Activated CD4-positive, alpha-beta T cell treated with anti-CD3 and anti-CD28 coated beads, Interleukin-2, Interleukin-6, amounts not matched to agents 100 ng/mL and 50 ng/mL, durations not matched to agents 16 hours and 8 hours (primary cell): ENCODE results near the gene TMEM94.
A peak's percentile ranks its signal among the peaks of the same experiment; 100 is the strongest.

Source experiments
- DNase-seq: peaks from one replicate; pipeline ENCODE4 v3.0.0-alpha.2; 2020

Gene TMEM94

DNA sequence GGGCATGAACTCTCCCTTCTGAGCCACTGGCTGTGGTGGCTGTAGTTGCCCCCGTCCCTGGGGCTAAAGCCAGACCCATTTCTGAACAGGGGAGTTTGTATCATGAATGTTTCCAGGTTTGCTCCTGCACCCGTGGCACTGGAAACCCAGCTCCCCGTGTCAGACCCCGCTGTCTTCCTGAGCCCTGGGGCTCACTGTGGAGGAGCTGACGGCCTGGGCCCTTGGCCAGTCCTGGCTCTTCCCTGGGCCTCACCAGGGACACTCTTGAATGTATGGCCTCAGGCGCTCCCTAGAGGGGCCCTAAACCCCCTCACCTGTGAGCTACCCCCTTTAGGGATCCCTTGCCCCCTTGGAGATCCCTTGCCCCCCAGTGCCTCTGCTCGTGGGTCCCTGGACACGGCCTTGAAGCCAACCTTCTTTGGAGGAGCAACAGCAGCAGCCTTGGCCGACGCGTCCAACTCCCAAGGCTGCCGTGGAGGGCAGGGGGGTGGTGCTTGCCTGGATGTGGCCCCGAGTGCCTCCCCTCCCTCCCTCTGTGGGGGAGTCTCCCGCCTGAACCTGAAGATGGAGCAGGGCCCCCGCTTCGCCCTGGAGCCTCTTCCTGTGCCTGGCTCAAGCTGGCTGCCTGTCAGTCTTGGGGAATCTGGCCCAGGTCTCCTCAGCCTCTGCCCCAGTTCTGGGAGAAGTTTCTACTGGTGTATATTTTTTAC is 43.0 kb downstream of the TMEM94 start:
- no peak for DNase-seq

GRCh38 chr17:75500419-75501216 is 44.2 kb downstream of the TMEM94 start:
- DNase-seq = no peak

- DNase-seq = no peak
Observed at GRCh38 chr17:75501378-75502071, 45.1 kb downstream of the TMEM94 start.

- no peak for DNase-seq
Observed at GRCh38 chr17:75502072-75502720, 45.8 kb downstream of the TMEM94 start.

GRCh38 chr17:75502721-75503329 is 46.4 kb downstream of the TMEM94 start:
- no peak for DNase-seq

DNA sequence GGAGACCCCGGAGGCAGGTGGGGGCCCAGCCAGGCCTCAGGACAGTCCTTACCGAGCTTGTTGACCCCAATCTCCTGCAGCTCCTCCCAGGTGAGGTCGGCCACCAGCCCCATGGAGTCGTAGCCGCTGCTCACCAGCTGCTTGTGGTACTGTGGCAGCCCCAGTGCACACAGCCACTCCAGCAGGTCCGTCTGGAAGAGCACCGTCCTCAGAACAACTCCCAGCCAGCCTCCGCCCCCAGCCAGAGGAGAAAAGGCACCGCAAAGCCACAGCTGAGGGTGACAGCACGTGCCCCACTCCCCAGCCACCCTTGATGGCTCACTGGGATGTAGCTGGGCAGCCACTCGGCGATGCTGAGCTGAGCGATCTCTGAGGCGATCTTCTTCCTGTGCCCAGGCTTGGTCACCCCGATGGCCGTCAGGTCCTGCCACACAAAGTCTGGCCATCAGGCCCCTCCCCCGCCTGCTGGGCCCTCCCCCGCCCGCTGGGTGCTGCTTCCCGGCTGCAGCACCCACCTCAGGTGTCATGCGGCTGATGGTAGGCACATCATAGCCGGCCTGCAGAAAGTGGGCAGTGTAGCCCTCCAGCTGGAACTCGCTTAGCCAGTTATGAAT is 47.0 kb downstream of the TMEM94 start:
- DNase-seq = no peak

DNA sequence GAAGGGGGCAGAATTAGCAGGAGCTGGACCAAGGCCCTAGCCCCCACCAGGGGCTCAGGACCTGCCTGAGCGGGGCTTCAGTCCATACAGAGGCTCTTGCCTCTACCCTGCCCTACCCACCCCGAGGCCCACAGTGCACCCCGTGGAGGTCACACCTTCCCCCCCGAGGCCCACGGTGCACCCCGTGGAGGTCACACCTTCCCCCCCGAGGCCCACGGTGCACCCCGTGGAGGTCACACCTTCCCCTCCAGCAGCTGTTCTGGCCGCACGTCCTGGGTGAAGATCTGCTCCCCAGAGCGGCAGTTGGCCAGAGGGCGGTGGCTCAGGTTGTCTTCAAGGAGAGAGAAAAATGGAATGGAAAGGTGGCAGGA is 47.5 kb downstream of the TMEM94 start:
- DNase-seq = no peak

DNA sequence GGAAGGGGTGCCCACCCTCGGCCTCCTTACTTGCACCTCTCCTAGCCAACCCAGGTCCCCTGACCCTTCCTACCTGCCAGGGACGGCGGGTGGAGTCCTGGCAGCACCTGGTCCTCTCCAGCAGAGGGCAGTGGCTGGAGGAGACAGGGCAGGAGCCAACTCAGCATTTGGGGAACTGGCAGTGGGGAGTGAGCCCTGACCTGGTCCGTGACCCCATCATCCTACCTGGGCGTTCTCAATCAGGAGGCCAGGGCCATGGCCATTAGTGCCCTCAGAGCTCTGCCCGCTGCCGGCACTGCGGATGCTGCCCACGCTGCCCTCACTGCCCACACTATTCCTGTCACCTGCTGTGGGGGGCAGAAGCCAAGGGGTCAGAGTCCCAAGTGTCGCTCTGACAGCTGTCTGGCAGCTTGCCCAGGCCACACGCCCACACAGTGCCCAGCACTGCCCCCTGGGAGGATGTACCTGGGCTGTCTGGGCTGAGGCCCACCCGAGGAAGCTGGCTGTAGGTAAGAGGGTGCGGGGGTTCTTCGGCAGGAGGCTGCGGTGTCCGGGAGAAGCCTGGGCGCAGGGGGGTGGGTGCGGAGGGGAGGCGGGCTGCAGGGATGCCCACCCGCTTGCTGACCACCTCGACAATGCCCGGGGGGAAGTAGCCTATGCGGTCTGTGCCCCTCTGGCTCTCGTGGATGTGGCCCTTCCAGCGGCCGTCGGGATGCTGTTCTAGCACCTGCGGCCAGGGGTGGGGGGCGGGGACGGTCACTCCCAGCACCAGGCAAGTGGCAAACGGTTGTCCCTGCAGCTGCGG is 48.1 kb downstream of the TMEM94 start:
- DNase-seq = peak; percentile 51

- no peak for DNase-seq
Observed at GRCh38 chr17:75505152-75505409, 48.6 kb downstream of the TMEM94 start.

DNA sequence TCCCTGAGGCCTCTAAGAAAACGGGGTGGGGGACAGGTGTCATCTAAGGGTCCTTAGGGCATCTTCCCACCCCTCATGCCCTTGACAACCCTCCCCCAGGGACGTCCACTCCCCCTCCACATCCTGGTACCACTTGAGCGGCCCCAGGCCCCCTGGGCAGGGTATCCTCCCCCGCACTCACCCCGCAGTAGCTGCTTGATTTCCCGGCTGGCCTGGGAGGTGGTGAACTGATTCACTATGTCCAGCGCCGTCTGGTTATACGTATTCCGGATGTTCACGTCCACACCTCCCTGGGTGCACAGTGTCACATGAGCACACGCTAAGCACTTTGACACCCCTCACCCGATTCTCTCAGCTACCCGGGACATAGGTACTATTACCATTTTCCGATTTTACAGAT is 49.2 kb downstream of the TMEM94 start:
- DNase-seq = no peak

GRCh38 chr17:75506134-75506533 is 49.7 kb downstream of the TMEM94 start:
- no peak for DNase-seq

DNA sequence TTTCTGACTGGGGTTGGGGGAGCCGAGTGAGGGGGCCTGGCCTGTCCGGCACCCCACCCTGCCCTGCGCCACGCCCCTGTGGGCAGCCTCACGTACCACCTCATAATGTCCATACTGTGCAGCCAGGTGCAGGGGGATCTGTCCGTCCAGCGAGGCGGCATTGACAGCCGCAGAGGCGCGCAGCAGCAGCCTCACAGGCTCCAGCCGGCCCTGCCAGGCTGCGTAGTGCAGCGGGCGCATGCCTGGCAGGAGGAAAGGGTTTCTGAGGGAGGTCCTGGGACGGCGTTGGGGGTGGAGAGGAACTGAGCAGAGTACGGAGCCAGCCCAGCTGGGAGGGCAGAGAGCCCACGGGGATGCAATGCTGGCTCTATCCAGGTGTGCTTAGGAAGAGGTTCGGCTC is 50.5 kb downstream of the TMEM94 start:
- DNase-seq = no peak

- no peak for DNase-seq
Observed at GRCh38 chr17:75507733-75508719, 51.6 kb downstream of the TMEM94 start.

- no peak for DNase-seq
Observed at GRCh38 chr17:75508931-75509361, 52.5 kb downstream of the TMEM94 start.

DNA sequence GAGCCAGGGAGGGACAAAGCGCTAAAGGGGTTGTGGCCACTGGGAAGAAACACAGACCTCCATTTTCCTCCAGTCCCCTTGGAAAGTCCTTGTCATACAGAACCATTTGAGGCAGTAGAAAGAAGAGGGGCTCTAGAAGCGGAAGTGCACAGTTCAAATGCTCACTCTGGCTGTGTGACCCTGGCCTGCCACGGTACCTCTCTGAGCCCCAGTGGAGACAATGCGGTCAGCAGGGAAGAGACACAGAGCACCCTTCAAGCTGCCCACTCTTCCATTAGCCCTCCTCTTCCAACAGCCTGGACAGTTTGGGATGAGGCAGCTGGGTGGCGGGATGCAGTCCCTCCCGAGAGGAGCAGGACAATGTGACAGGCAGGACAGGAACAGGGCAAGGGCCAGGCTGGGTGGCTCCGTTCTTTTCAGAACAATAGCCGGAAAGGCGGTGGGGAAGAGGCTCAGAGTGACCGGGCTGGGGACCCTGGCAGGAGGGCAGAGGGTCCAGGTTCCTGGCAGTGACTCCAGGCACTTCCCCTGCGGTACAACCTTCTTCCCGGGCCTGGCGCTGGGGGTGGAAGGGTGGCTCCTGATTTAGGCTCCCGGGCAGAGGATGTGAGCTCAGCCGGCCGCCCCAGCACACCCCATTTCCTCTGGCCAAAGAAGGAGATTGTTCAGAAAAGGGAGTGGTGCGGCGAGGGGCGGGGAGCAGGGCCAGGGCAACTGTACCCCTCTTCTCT is 53.3 kb downstream of the TMEM94 start:
- DNase-seq = no peak

- DNase-seq = no peak
Observed at GRCh38 chr17:75511270-75511609, 54.8 kb downstream of the TMEM94 start.

GRCh38 chr17:75511610-75512575 is 55.5 kb downstream of the TMEM94 start:
- DNase-seq = no peak

DNA sequence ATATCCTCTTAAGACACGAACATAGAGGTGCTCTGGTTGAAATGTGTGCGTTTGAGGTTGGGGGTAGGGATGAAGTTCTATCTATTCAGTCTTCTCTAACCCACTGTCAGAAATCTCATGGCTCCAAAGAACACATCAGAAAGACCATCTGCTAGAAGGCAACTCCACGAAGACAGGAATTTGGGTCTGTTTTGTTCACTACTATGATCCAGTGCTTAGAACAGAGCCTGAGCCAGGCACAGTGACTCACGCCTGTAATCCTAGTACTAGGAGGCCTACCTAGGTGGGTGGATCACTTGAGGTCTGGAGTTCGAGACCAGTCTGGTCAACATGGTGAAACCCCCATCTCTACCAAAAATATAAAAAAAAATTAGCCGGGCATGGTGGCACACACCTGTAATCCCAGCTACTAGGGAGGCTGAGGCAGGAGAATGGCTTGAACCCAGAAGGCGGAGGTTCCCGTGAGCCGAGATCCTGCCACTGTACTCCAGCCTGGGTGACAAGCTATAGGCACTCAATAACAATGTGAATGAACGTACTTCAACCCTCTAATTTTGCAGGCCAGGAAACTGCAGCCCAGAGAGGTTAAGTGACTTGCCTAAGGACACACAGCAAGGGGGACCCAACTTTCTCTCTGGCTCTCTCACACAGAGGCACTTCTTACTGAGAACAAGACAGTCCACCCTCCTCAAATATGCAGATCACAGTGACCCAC is 56.6 kb downstream of the TMEM94 start:
- DNase-seq = no peak
